HCT116 (cell line): ENCODE measurements around the gene PTMS. TPM values are rescaled to one million over a fixed set of nuclear protein-coding genes. Genes with fewer than 3 reads are reported as not detected.
"Not testable (repeated sequence)": the region's sequence is repeated elsewhere in the genome, so short reads cannot be mapped to it uniquely, and the experiment has no call there.

Experiments used
- ATAC-seq: fragments of 200-7000 bp; cut with Tn5 transposase; 2 replicates; pipeline ENCODE4 v1.9.1; 2020; ENCODE audit warnings: mild to moderate bottlenecking, moderate library complexity
- BruUV-seq: library from RNA; stranded (reverse); fragments of 400-500 nt; replicated peaks from 2 replicates; lab custom pipeline; 2021; lab: Mats Ljungman, UMichigan
- CTCF ChIA-PET: fragments of 300-600 bp; sonication (Branson Sonifier 250); formaldehyde crosslinking; loops from one replicate; lab custom pipeline; 2021; ENCODE audit warnings: antibody characterized with exemption; lab: Charles Lee
- POLR2A ChIA-PET: fragments of 300-600, 350-600 bp; sonication (Branson Sonifier 250); formaldehyde crosslinking; loops from one replicate; lab custom pipeline; 2021; ENCODE audit warnings: antibody characterized with exemption; lab: Charles Lee
- RAD21 ChIA-PET, 2 experiments: fragments of 300-600 bp; sonication (Branson Sonifier 250); formaldehyde crosslinking; loops; one replicate each; lab custom pipeline; 2023; ENCODE audit warnings: low total read pairs in 2 of 2; ENCODE audit not compliant: uncharacterized antibody in 2 of 2, unreplicated experiment in 2 of 2, low non-redundant PET in 1 of 2; lab: Charles Lee
- DNase-seq: peaks from one replicate; pipeline ENCODE4 v3.0.0-alpha.2; 2010; ENCODE audit warnings: low read depth, low spot score
- H2AFZ ChIP-seq: fragments of 200-600 bp; shearing (Covaris generic), sonication (generic); 2 replicates; pipeline ENCODE4 v1.6.1; 2017; ENCODE audit warnings: low read depth, mixed run types, mixed read lengths, antibody characterized with exemption, low read length; ENCODE audit not compliant: poor library complexity, severe bottlenecking
- H3K27ac ChIP-seq: 2 replicates; pipeline ENCODE4 v1.5.1; 2012; ENCODE audit warnings: low read depth, low read length
- H3K27me3 ChIP-seq: fragments of 200-600 bp; sonication (generic); 2 replicates; pipeline ENCODE4 v1.6.1; 2016; ENCODE audit warnings: mixed run types, low read length, mixed read lengths; ENCODE audit not compliant: insufficient read depth
- H3K36me3 ChIP-seq, 2 experiments: fragments of 200-500 bp in 1 of 2; fragments of 200-600 bp in 1 of 2; sonication (Bioruptor generic) in 1 of 2; sonication (generic) in 1 of 2; 2 replicates each; pipeline versions ENCODE4 v1.5.1 to v1.6.1; 2014 to 2016; ENCODE audit warnings: low read length in 2 of 2, inconsistent platforms in 1 of 2, mixed read lengths in 1 of 2, mixed run types in 1 of 2; ENCODE audit not compliant: insufficient read depth in 2 of 2, control insufficient read depth in 1 of 2
- H3K4me1 ChIP-seq, 2 experiments: fragments of 200-600 bp in 1 of 2; sonication (generic) in 1 of 2; 2 replicates each; pipeline versions ENCODE4 v1.5.1 to v1.6.1; 2012 to 2017; ENCODE audit warnings: low read length in 2 of 2, inconsistent platforms in 1 of 2, mild to moderate bottlenecking in 1 of 2, mixed read lengths in 1 of 2, mixed run types in 1 of 2, moderate library complexity in 1 of 2; ENCODE audit not compliant: insufficient read depth in 2 of 2, control insufficient read depth in 1 of 2
- H3K4me2 ChIP-seq: fragments of 200-600 bp; sonication (generic); 2 replicates; pipeline ENCODE4 v1.6.1; 2017; ENCODE audit warnings: mixed run types, low read length, mixed read lengths
- H3K4me3 ChIP-seq, 2 experiments: fragments of 200-600 bp in 1 of 2; sonication (generic) in 1 of 2; replicated peaks in 1 of 2; 2 replicates each; pipeline ENCODE4 v1.5.1; 2011 to 2016; ENCODE audit warnings: low read length in 2 of 2, control low read depth in 1 of 2, low read depth in 1 of 2, mild to moderate bottlenecking in 1 of 2, mixed read lengths in 1 of 2, mixed run types in 1 of 2
- H3K79me2 ChIP-seq: fragments of 200-600 bp; sonication (generic); 2 replicates; pipeline ENCODE4 v1.6.1; 2017; ENCODE audit warnings: mild to moderate bottlenecking, mixed run types, low read length, moderate library complexity, mixed read lengths; ENCODE audit not compliant: insufficient read depth
- H3K9ac ChIP-seq: fragments of 200-600 bp; sonication (generic); 2 replicates; pipeline ENCODE4 v1.6.1; 2016; ENCODE audit warnings: low read length, mixed read lengths
- H3K9me2 ChIP-seq: fragments of 200-600 bp; sonication (generic), shearing (Covaris generic); 2 replicates; pipeline ENCODE4 v1.6.1; 2017; ENCODE audit warnings: mixed run types, mild to moderate bottlenecking, moderate library complexity; ENCODE audit not compliant: insufficient read depth
- H3K9me3 ChIP-seq, 2 experiments: fragments of 200-500 bp in 1 of 2; fragments of 200-600 bp in 1 of 2; sonication (Bioruptor generic) in 1 of 2; sonication (generic) in 1 of 2; 2 replicates each; pipeline ENCODE4 v1.6.1; 2014 to 2017; ENCODE audit warnings: low read length in 2 of 2, mixed read lengths in 2 of 2, inconsistent platforms in 1 of 2, low read depth in 1 of 2, mild to moderate bottlenecking in 1 of 2, mixed run types in 1 of 2, moderate library complexity in 1 of 2; ENCODE audit not compliant: control insufficient read depth in 1 of 2, insufficient read depth in 1 of 2
- H4K20me1 ChIP-seq: fragments of 200-600 bp; sonication (generic), shearing (Covaris generic); 2 replicates; pipeline ENCODE4 v1.6.1; 2017; ENCODE audit warnings: mixed run types, mild to moderate bottlenecking, moderate library complexity; ENCODE audit not compliant: insufficient read depth
- CEBPB ChIP-seq: IDR thresholded peaks from 2 replicates; pipeline ENCODE4 v1.6.1; 2012; ENCODE audit warnings: low read depth
- EGR1 ChIP-seq: IDR thresholded peaks from 2 replicates; pipeline ENCODE4 v1.6.1; 2012; ENCODE audit warnings: low read depth
- ELF1 ChIP-seq: IDR thresholded peaks from 2 replicates; pipeline ENCODE4 v1.6.1; 2012; ENCODE audit warnings: low read depth, borderline replicate concordance
- EZH2 ChIP-seq: fragments of 200-600 bp; sonication (generic); IDR thresholded peaks from 2 replicates; pipeline ENCODE4 v1.6.1; 2017; ENCODE audit warnings: antibody characterized with exemption, mixed run types
- POLR2A ChIP-seq: IDR thresholded peaks from 2 replicates; pipeline ENCODE4 v1.7.0; 2011; ENCODE audit warnings: borderline replicate concordance; ENCODE audit not compliant: insufficient read depth, insufficient read length; ENCODE audit errors: extremely low read depth
- RAD21 ChIP-seq: IDR thresholded peaks from 2 replicates; pipeline ENCODE4 v1.6.1; 2012; ENCODE audit warnings: low read depth, mild to moderate bottlenecking
- SIN3A ChIP-seq: IDR thresholded peaks from 2 replicates; pipeline ENCODE4 v1.6.1; 2012; ENCODE audit warnings: low read depth
- YY1 ChIP-seq: IDR thresholded peaks from 2 replicates; pipeline ENCODE4 v1.6.1; 2011; ENCODE audit warnings: low read length, low read depth, moderate library complexity, mild to moderate bottlenecking; ENCODE audit not compliant: insufficient replicate concordance; ENCODE audit errors: extremely low read depth
- intact Hi-C: fragments of 100-400 bp; cut with micrococcal nuclease; formaldehyde crosslinking; loops from 2 replicates; pipeline ENCODE4 v1.10.0; 2022
- total RNA-seq: library from RNA; stranded (reverse); gene quantifications from one replicate; pipeline ENCODE4 v1.2.1, GENCODE V29; 2021; ENCODE audit not compliant: unreplicated experiment
- TF ChIP-seq, protein P1 (sequence below): IDR thresholded peaks from 2 replicates; pipeline ENCODE4 v1.6.1; 2012; ENCODE audit warnings: low read depth
- TF ChIP-seq, protein P2 (sequence below): IDR thresholded peaks from 2 replicates; pipeline ENCODE4 v1.6.1; 2011; ENCODE audit warnings: mild to moderate bottlenecking, low read length, moderate library complexity; ENCODE audit not compliant: insufficient replicate concordance; ENCODE audit errors: extremely low read depth

PTMS gene
- total RNA-seq, 1 experiment from 2014 or later, result 494 TPM

DNA sequence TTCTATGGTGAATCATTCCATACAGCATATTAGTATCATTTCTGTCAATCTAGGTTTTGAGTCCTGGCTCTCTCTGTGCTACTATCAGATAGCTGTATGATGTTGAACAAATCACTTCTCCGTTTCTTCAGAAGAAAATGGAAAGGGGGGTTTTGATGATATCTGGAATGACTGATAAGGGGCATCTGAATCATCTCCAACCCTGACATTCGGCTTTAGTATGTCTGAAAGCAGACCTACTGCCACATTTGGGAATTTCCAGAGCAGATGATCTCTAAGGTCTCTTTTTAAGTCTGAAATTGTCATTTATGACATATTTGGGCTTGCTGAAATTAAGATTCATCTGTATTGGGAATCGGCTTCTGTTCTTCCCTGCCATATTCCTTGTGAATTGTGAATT, 23.3 kb upstream of the PTMS start:
- no peak for DNase-seq
- Histone ChIP-seq H3K79me2 (no peaks in the 10 kb centered on the region), H3K27me3 (no peaks in the 10 kb centered on the region), H3K36me3 (peaks cover 12 to 17% of the 10 kb centered on the region in 2 experiments; a peak in 3 of 4 replicates), H3K27ac (no peak overlapping the region)
- ChIA-PET CTCF (no interaction called here), RAD21 (no interaction called here)
- no peak for TF ChIP-seq RAD21
- TF ChIP-seq, protein P1, sequence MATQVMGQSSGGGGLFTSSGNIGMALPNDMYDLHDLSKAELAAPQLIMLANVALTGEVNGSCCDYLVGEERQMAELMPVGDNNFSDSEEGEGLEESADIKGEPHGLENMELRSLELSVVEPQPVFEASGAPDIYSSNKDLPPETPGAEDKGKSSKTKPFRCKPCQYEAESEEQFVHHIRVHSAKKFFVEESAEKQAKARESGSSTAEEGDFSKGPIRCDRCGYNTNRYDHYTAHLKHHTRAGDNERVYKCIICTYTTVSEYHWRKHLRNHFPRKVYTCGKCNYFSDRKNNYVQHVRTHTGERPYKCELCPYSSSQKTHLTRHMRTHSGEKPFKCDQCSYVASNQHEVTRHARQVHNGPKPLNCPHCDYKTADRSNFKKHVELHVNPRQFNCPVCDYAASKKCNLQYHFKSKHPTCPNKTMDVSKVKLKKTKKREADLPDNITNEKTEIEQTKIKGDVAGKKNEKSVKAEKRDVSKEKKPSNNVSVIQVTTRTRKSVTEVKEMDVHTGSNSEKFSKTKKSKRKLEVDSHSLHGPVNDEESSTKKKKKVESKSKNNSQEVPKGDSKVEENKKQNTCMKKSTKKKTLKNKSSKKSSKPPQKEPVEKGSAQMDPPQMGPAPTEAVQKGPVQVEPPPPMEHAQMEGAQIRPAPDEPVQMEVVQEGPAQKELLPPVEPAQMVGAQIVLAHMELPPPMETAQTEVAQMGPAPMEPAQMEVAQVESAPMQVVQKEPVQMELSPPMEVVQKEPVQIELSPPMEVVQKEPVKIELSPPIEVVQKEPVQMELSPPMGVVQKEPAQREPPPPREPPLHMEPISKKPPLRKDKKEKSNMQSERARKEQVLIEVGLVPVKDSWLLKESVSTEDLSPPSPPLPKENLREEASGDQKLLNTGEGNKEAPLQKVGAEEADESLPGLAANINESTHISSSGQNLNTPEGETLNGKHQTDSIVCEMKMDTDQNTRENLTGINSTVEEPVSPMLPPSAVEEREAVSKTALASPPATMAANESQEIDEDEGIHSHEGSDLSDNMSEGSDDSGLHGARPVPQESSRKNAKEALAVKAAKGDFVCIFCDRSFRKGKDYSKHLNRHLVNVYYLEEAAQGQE, result no peak
- no peak for TF ChIP-seq EZH2
- TF ChIP-seq, protein P2, sequence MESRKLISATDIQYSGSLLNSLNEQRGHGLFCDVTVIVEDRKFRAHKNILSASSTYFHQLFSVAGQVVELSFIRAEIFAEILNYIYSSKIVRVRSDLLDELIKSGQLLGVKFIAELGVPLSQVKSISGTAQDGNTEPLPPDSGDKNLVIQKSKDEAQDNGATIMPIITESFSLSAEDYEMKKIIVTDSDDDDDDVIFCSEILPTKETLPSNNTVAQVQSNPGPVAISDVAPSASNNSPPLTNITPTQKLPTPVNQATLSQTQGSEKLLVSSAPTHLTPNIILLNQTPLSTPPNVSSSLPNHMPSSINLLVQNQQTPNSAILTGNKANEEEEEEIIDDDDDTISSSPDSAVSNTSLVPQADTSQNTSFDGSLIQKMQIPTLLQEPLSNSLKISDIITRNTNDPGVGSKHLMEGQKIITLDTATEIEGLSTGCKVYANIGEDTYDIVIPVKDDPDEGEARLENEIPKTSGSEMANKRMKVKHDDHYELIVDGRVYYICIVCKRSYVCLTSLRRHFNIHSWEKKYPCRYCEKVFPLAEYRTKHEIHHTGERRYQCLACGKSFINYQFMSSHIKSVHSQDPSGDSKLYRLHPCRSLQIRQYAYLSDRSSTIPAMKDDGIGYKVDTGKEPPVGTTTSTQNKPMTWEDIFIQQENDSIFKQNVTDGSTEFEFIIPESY, result no peak
- no peak for TF ChIP-seq CEBPB
- TF ChIP-seq SIN3A, result no peak
- no peak for TF ChIP-seq POLR2A
- no peak for TF ChIP-seq EGR1
- no peak for TF ChIP-seq YY1
- no peak for TF ChIP-seq ELF1
- TF ChIP-seq, all 23 proteins: peak for 0
- BruUV-seq, result no TSS peak
- no peak overlapping the region for H3K9ac ChIP-seq
- peak overlapping the region; percentile 1; the same call in 1 of the 2 replicates for H3K4me2 ChIP-seq
- intact Hi-C loops, result no loop called here
- H3K9me2 ChIP-seq, result no peaks in the 10 kb centered on the region
- no peak overlapping the region for H3K4me3 ChIP-seq
- POLR2A ChIA-PET, result no interaction called here
- H3K9me3 ChIP-seq, result no peaks in the 10 kb centered on the region
- H3K4me1 ChIP-seq, result peaks cover 0 to 12% of the 10 kb centered on the region in 2 experiments; a peak in 2 of 4 replicates
- no peak overlapping the region for H2AFZ ChIP-seq
- ATAC-seq, result no peak
- no peaks in the 10 kb centered on the region for H4K20me1 ChIP-seq

DNA sequence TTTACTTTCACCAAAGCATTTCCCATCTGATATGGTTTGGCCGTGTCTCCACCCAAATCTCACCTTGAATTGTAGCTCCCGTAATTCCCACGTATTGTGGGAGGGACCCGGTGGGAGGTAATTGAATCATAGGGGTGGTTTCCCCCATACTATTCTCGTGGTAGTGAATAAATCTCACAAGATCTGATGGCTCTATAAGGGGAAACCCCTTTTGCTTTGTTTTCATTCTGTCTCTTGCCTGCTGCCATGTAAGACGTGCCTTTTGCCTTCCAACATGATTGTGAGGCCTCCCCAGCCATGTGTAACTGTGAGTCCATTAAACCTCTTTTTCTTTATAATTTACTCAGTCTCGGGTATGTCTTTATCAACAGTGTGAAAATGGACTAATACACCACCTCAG, 22.9 kb upstream of the PTMS start:
- H3K36me3 ChIP-seq, result peaks cover 17 to 22% of the 10 kb centered on the region in 2 experiments; a peak in 3 of 4 replicates
- peaks cover 0 to 12% of the 10 kb centered on the region in 2 experiments; a peak in 2 of 4 replicates for H3K4me1 ChIP-seq
- H3K27me3 ChIP-seq, H3K27ac ChIP-seq, CTCF ChIA-PET, H3K4me3 ChIP-seq, H3K9me3 ChIP-seq, H4K20me1 ChIP-seq, ATAC-seq, H2AFZ ChIP-seq, POLR2A ChIA-PET, H3K79me2 ChIP-seq, BruUV-seq, intact Hi-C loops, DNase-seq, RAD21 ChIA-PET, H3K9me2 ChIP-seq, H3K9ac ChIP-seq, H3K4me2 ChIP-seq: not testable (repeated sequence)
